GM18511 (cell line): ENCODE measurements around the gene HIPK3.
"Not testable (repeated sequence)": the region's sequence is repeated elsewhere in the genome, so short reads cannot be mapped to it uniquely, and the experiment has no call there.

Experiments
- ATAC-seq: cut with Tn5 transposase; IDR thresholded peaks from one replicate; pipeline ENCODE4 v1.9.1; 2021; ENCODE audit warnings: mild to moderate bottlenecking, moderate library complexity; ENCODE audit not compliant: unreplicated experiment

HIPK3 gene

DNA sequence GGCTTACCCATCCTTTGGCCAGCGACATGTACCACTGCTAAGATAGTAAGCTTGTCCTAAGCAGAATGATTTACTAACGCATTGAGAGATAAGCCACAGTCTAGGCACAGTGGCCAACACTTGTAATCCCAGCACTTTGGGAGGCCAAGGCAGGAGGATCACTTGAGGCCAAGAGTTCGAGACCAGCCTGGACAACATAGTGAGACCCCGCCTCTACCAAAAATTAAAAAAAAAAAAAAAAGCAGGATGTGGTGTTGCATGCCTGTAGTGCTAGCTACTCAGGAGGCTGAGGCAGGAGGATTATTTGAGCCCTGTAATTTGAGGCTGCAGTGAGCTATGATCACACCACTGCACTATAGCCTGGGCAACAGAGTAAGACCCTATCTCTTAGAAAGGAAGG lies 93.1 kb downstream of the HIPK3 start:
- no peak for ATAC-seq

DNA sequence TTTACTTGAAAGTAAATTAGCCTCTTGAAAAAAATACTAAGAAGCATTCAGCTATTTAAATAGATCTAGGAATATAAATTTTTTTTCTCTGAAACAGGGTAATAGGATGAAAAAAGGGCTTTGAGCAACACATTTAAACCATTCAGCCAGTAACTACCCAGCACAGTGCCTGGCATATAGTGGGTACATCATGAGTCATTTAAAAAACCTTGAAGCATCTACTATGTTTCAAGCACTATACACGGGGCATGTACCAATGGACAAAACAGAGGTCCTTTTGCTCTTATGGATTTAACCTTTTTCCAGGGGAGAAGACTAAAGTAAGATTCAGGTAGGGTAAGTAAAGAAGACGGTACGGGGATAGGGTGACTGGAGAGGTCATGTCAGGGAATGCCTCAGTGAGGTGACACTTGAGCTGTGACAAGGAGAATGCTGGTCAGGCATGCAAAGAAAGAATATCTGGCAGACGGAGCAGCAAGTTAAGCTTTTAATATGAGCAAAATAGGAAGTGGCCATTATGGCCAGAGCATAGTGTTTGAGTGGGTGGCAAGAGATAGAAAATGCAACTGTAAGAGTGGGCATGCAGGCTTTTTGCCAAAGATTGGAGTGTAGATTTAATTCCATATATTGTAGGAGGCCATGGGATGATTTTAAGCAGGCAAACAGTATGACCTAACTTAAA lies 101.1 kb downstream of the HIPK3 start:
- no peak for ATAC-seq

DNA sequence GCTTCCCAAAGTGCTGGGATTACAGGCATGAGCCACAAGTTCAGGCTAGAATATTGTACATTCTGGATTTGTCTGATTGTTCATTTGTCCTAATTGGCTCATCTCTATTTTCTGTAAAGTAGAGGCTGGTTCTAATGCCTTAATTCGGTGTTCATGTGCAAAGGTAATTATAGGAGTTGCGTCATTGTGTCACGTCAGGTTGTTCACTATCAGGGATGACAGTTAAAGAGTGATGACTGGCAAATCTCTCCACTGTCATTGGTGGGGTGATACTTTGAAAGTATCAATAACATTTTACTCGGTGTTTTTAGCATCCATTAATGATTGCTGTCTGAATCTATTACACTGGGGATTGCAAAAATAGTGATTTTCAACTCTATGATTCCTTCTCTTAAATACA lies 103.5 kb downstream of the HIPK3 start:
- ATAC-seq = no peak

DNA sequence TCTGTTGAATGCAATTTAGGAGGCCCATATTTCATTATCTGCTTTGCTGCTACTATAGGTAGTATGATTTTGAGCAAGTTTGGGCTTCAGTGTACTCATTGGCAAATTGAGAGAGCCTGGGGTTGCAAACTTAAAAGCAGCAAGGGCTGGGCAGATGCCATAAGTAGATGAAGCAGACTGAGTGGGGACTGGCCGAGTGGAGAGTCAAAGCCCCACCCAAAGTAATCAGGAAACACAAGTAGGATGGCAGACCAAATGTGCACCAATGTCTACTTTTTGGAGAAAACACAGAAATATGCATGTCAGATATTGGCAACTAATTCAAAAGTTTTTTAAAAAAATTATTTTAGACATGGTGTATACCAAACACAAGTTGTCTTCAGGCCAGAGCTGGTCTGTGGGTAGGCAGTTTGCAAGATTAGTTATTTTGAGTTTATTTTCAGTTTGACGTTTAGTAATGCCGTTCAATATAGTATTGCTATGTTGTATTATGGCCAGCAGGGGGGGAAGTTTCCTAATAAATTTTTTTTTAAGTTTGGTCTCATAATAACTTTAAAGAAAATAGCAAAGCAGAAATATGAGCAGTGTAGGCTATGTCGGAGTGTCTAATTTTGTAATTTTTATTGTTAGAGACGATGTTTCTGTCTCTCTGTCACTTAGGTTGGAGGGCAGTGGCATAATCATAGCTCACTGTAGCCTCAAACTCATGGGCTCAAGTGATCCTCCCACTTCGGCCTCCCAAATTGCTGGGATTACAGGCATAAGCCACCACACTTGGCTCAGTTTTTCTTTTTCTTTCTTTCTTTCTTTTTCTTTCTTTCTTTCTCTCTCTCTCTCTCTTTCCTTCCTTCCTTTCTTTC lies 105.1 kb downstream of the HIPK3 start:
- ATAC-seq = no peak

DNA sequence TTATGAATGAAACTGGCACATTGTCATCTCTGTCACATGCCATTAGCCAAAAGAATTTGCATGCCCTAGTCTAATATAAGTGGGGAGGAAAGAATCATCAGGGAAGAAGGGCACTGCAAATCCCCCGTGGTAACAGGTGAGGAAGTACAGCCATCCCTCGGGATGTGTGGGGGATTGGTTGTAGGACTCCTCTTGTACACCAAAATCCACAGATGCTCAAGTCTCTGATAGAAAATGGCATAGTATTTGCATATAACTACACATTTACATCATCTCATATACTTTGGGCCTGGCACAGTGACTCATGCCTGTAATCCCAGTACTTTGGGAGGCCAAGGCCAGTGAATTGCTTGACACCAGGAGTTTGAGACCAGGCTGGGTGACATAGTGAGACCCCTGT lies 109.7 kb downstream of the HIPK3 start:
- ATAC-seq = no peak

DNA sequence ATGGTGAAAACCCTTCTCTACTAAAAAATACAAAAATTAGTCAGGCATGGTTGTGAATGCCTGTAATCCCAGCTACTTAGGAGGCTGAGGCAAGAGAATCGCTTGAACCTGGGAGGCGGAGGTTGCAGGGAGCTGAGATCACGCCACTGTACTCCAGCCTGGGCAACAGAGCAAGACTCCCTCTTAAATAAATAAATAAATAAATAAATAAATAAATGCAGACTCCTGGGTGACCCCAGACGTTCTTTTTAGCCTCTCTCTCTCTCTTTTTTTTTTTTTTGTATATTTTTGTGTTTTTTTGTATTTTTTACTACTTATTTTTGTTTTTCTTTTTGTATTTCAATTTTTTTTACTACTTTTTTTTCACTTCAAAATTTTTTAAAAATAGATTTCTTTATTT lies 111.3 kb downstream of the HIPK3 start:
- not testable (repeated sequence) for ATAC-seq

DNA sequence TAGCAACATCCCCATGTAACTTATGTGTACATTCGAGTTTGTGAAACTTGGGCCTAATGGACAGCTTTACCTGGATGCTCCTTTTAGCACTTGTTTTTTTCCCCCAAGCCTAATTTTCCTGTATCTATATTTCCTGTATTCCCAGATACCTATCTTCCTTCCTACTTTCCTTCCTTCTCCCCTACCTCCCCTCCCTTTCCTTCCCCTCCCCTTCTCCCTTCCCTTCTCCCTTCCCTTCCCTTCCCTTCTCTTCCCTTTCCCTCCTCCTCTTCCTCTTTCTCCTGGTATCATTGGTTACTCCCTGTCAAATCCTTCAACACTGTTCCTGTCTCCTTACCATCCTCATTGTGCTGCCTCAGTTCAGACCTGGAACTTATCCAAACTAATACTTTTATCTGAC lies 111.8 kb downstream of the HIPK3 start:
- ATAC-seq = no peak

DNA sequence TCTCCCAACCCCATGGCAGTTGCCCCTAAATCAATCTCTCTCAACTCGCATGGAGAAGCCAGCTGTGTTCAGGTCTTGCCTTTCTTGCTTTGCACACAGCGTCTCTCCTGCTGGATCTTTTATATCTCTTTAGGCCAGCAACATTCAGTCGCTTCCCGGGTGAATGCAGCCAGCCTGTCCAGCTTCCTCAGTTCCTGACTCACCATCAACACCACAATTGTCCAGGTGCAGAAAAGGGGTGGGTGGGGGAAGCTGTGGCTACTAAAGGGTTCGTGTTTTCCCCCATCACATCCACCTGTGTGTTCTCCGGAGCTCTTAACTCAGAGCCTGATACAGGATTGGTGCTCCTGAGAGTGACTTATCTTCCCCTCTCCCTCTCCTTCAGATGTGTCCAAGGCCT lies 116.5 kb downstream of the HIPK3 start:
- no peak for ATAC-seq

DNA sequence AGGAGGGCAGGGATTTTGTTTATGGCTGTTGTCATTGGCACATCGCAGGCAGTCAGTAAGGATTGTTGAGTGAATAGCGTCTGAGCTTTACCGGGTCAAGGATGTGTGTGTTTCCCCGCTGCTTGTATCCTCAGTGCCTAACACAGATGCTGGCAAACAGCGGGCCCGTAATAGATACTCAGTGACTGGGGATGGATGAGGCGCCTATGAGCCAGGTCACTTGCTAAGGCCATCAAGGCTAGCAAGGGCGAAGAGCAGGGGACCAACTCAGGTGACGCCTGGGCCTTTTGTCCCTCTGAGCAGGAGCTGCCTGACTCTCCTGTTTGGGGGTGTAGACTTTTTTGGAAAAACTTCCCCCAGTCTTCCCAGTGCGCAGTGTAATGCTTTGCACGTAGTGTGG lies 118.1 kb downstream of the HIPK3 start:
- no peak for ATAC-seq

DNA sequence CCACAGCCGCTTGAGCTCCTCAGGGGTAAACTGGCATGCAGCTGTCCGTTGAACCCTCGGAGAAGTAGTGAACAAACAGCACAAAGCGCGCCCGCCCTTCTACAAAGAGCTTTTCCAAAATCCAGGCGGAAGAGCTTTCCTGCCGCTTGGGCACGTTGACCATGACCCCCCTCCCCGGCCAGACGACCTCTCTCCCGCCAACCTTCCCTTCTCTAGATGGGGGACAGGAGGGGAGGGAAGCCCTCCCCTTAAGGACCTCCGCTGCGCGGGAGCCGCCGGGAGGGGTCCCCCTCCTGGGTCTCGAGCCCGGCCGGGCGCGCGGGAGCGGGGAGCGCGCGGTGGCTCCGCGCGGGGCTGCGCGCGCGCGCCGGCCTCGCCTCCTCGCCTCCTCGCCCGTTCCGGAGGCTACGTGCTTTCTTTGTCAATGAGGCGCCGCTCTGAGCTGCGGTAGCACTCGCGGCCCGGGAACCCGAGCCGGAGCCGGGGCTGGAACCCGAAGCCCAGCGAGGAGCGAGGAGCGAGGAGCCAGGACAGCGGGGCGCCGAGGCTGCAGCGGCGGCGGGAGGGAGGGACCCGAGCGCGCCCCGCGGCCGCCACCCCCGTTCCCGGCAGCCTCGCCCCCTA lies 118.6 kb downstream of the HIPK3 start, which contains the start of gene KIAA1549L:
Gene KIAA1549L, plus strand, starts transcription at position 421 of the 624 bp plus-strand sequence.
- peak; percentile 44 for ATAC-seq

DNA sequence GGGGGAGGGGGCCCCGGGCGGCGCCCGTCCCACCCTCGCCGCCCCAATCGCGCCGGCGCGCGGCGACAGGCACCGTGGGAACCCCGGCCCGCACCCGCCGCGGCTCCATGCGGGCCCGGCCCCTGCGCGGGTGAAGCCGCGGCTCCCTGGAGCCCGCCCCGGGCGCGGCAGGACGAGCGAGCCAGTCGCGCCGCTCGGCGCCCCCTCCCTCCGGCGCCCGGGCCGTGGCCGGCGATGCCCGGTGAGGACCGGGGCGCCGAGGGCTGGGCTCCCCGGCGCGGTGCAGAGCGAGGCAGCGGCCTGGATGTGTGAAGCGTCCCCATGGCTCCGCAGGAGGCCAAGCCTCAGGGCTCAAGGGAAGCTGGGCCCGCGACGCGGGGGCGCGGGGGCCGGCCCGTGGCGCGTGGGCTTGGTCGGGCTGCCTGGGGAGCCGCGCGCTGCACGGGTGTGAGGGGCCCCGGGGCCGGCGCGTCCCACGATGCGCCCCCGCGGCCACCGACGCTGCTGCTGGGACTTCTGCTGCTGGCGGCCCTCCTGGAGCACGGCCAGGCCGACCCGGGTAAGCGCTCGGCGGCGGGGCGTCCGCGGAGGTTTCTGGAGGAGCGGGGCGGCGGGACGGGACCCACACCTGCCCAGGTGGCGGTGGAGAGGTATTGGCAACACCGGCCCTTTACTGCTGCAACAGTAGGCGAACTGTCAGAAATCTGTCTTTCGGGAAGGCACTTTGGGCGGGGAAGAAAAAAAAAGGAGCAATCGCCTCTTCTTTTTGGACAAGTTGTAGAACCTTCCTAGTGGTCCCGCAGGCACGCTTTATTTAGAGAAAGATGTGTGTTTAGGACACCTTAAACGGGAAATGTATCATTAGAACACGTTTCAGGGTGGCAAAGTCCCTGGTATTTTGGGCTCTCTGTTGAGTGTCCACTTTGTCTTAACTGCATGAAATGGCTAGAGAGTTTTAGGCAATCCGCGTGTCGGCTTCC lies 119.4 kb downstream of the HIPK3 start:
- peak; percentile 38 for ATAC-seq

DNA sequence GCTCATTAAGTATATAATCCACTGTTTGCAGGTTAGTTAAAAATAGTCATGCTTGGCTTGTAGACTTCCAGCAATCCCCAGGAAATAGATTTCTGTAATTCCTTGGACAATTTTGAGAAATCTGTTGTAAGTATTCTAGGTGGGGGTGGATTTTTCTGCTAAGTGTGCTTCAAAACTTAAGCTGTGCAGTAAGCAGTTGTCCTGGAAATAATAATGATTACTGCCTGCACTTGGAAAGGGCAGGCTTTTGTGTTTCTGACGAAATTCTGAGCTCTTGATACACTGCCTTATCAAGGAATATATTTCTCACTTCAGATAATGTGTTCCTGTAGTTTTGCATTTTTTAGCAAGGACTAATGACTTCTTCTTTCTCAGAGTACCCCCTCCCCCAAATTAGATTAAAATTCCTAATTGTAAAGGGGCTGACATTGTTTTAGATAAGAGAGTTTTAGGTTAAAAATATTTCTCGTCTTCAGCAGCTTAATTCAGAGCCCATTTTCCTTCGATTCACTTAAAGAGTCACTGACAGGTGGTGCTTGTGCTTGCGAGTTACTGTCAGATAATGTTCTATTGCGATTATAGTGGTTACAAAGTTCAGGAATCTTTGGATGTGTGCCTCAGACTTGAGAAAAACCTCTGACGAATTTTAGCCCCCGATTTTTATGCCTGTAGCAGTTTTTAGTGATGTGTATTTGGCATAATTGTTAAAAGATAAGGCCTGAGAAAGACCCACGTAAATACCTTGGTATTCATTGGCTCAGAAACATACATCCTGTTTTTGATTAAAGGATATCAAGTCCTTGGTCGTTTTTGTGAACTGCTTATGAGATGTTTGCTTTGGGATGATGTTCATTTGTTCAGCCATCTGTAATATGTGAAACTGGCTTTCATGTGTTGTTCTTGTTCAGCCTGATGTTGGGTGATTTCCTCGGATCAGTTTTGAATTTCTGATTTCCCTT lies 120.5 kb downstream of the HIPK3 start:
- ATAC-seq = no peak

DNA sequence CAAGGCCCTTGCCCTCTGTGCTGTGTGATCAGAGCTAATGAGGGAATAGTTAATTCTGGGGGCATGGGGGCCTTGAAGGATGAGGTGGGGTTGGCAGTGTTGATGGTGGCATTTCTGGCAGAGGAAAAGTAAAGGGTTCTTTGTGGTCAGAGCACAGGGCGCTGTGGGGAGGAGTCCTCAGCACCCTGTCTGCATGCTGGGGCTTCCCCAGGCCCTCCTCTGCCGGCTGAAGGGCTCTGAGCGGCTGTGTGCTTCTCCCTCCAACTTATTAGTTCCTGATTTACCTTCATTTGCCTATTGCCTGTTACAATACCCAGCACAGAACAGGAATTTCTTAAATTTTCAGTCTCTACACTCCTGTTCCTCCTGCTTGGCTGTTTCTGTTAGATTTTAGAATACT lies 122.8 kb downstream of the HIPK3 start:
- peak; percentile 53 for ATAC-seq

DNA sequence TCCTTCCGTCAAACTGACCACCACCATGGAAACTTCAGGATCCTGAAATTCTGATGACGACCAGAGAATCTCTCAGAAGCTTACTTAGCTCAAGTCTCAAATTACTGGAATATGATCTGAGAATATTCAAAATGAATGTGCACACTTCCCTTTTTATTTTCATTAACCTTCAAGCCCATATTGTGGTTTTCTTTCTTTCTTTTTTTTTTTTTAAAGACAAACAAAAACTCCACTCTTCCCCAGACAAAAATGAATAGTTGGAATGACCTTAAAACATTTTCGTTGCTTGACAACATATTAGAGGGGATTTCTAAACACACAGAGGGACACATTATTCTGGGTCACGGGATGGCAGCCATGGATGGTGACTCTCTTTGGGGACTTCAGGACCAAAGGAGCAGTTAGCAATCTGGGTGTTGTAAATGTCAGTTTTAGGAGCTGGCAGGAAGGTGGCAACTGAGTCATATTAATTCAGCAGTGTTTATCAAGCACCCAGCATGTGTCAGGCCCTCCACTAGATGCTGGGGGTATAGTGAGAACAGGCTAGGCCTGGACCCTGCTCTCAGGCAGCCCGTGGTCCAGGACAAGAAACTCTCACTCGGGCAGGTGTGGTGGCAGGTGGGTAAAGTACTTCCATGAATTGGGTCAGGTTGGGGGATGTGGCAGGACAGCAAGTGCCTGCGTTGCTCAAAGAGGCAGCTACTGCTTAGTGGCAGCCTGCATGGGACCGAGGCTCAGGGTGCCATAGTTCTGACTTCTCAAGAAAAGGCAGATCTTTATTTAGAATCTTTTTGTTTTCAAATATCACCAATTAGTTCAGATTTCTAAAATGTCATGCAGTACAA lies 126.1 kb downstream of the HIPK3 start:
- ATAC-seq = peak; percentile 38

DNA sequence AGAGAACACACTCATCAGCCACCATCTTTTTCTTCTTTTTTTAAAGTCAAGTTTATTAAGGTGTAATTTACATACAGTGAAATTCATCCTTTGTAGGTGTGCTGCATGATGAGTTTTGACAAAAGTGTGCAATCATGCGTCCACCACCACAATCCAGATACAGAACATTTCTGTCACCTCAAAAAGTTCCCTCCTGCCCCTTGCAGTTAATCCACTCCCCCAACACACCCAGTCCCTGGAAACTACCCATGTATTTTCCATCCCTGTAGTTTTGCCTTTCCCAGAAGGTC lies 126.7 kb downstream of the HIPK3 start:
- no peak for ATAC-seq

DNA sequence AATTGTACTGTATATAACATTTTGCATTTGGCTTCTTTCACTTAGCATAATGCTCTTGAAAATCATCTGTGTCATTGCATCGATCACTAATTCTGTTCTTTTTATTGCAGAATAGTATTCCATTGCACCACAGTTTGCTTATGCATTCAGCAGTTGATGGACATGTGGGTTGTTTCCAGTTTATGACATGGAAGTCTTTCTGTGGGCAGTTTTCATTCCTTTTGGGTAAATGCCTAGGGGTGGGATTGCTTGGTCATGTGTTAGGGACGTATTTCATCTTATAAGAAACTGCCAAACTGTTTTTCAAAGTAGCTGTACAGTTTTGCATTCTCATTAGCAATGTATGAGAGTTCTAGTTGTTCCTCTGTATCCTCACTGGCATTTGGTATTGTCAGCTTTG lies 127.0 kb downstream of the HIPK3 start:
- no peak for ATAC-seq

DNA sequence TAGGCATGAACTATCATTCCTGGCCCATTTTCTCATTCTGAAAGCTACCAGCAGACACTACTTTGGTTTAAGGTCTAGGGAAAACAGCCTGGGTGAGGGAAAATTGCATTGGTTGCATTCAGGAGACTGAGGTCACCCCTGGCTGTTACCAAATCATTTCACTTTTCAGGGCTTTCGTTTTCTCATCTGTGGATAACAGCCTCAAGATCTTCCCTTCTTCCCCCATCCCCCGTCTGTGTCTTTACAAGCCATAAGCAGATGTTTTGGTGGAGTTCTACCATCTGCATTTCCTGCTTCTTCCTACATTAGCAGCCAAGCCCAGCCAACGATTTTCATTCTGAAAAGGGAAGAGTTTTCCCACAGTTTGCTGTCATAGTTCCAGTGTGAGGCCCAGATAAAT lies 130.4 kb downstream of the HIPK3 start:
- no peak for ATAC-seq

DNA sequence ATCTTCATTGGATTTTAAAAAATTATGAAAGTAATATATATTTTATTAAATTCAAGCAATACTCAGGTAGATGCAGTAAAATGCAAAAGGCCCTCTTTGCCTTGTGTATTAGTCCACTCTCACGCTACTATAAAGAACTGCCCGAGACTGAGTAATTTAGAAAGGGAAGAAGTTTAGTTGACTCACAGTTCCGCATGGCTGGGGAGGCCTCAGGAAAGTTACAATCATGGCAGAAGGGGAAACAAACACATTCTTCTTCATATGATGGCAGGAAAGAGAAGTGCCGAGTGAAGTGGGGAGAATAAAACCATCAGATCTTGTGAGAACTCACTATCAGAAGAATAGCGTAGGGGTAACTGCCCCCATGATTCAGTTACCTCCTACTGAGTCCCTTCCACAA lies 130.8 kb downstream of the HIPK3 start:
- peak; percentile 61 for ATAC-seq
